ENCODE data around the gene LRRC43.

The LRRC43 gene

DNA sequence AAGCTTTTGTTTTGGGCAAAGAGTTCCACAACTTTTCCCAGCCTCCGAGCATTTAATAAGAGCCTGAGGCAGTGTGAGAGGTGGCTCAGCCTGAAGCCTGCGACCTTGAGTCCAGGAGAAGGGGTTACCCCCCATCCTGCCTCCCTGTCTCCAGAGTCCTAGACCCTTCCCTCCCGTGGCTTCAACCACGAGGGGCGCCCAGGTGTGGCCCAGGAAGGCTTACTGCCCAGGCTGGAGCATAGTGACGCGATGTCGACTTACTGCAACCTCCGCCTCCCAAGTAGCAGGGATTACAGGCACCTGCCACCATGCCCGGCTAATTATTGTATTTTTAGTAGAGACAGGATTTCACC, 641 bp downstream of the LRRC43 start:
- no peaks in the 10 kb centered on the region; the same call in none of the 2 replicates for H3K27me3 ChIP-seq (replicated peaks; ENCODE audit: control insufficient read depth, insufficient read depth, low read length)
- DNase-seq (ENCODE audit: extremely low read depth, insufficient read length) = no peak
- TF ChIP-seq, protein P1, sequence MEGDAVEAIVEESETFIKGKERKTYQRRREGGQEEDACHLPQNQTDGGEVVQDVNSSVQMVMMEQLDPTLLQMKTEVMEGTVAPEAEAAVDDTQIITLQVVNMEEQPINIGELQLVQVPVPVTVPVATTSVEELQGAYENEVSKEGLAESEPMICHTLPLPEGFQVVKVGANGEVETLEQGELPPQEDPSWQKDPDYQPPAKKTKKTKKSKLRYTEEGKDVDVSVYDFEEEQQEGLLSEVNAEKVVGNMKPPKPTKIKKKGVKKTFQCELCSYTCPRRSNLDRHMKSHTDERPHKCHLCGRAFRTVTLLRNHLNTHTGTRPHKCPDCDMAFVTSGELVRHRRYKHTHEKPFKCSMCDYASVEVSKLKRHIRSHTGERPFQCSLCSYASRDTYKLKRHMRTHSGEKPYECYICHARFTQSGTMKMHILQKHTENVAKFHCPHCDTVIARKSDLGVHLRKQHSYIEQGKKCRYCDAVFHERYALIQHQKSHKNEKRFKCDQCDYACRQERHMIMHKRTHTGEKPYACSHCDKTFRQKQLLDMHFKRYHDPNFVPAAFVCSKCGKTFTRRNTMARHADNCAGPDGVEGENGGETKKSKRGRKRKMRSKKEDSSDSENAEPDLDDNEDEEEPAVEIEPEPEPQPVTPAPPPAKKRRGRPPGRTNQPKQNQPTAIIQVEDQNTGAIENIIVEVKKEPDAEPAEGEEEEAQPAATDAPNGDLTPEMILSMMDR (IDR thresholded peaks at IDR 0.05; ENCODE audit: insufficient read depth, low read length, poor library complexity, severe bottlenecking) = no peak
- no peaks in the 10 kb centered on the region for H3K36me3 ChIP-seq (ENCODE audit: control insufficient read depth, insufficient read depth, low read length)
- no peak overlapping the region; the same call in 1 of the 2 replicates for H3K4me3 ChIP-seq (replicated peaks; ENCODE audit: low read depth, low read length)

DNA sequence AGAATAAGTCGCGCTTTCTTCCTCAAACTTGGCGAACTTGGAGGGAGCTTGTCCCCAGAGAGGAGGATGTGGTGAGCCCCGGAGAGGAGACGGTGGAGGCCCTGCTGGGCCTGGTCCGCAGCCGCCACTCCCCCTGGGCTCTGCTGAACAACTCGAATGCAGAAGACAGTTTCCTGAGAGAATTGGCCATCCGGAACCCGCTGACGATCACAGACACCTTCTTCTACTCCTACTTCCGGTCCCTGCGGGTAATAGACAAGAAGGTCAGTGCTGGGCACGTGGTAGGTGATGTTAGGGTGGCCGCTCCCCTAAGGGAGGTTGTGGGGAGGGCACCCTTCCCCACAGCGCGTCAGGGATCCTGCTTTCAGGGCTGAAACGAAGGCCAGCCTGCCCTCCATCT, 1.6 kb downstream of the LRRC43 start:
- no peak overlapping the region for H3K4me3 ChIP-seq (replicated peaks; ENCODE audit: low read depth, low read length)
- H3K36me3 ChIP-seq (ENCODE audit: control insufficient read depth, insufficient read depth, low read length) = no peaks in the 10 kb centered on the region
- DNase-seq (ENCODE audit: extremely low read depth, insufficient read length) = peak; percentile 32
- TF ChIP-seq, protein P1 (IDR thresholded peaks at IDR 0.05; ENCODE audit: insufficient read depth, low read length, poor library complexity, severe bottlenecking) = no peak
- no peaks in the 10 kb centered on the region; the same call in none of the 2 replicates for H3K27me3 ChIP-seq (replicated peaks; ENCODE audit: control insufficient read depth, insufficient read depth, low read length)

DNA sequence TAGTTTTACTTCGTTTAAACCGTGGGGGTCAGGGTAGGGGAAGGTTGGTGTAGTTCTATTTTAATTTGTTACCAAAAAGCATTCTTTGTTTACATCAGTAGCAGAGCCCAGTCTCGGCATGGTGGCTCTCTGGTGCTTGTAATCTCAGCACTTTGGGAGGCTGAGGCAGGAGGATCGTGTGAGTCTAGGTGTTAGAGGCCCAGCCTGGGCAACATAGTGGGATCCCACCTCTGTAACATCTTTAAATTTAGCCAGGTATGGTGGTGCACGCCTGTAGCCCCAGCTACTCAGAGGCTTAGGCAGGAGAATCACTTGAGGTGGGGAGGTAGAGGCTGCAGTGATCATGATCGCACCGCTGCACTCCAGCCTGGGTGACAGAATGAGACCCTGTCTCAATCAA, 2.2 kb downstream of the LRRC43 start:
- TF ChIP-seq, protein P1 (IDR thresholded peaks at IDR 0.05; ENCODE audit: insufficient read depth, low read length, poor library complexity, severe bottlenecking) = no peak
- no peak for DNase-seq (ENCODE audit: extremely low read depth, insufficient read length)
- Histone ChIP-seq H3K36me3 (ENCODE audit: control insufficient read depth, insufficient read depth, low read length) (no peaks in the 10 kb centered on the region), H3K4me3 (replicated peaks; ENCODE audit: low read depth, low read length) (no peak overlapping the region), H3K27me3 (replicated peaks; ENCODE audit: control insufficient read depth, insufficient read depth, low read length) (no peaks in the 10 kb centered on the region; the same call in none of the 2 replicates)

DNA sequence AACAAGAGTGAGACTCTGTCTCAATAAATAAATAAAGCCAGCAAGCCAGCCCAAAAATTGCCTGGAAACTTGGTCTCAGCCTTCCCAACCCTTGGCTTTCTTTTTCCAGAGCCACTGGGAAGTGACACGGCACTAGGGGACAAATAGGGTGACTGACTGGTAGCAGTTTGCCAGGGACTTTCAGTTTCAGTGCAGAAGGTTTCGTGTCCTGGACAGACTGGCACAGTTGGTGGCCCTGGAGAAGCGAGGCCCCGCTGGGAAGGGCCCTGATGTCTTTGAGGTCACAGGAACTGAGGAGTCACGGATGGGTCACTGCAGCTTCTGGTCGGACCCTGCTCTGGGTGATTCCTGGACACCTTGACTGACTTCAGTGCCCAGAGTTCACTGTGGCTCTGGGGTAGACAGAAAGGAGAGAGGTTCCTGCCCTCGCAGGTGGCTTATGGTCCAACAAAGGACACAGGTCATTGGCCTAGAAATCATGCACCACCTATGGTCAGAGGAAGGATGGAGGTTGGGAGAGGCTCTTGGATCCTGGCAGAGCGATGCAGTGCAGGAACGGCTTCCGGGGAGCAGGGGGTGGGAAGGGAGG, 2.7 kb downstream of the LRRC43 start:
- TF ChIP-seq, protein P1 (IDR thresholded peaks at IDR 0.05; ENCODE audit: insufficient read depth, low read length, poor library complexity, severe bottlenecking) = no peak
- Histone ChIP-seq H3K36me3 (ENCODE audit: control insufficient read depth, insufficient read depth, low read length) (no peaks in the 10 kb centered on the region), H3K27me3 (replicated peaks; ENCODE audit: control insufficient read depth, insufficient read depth, low read length) (no peaks in the 10 kb centered on the region; the same call in 1 of the 2 replicates), H3K4me3 (replicated peaks; ENCODE audit: low read depth, low read length) (no peak overlapping the region)
- no peak for DNase-seq (ENCODE audit: extremely low read depth, insufficient read length)

DNA sequence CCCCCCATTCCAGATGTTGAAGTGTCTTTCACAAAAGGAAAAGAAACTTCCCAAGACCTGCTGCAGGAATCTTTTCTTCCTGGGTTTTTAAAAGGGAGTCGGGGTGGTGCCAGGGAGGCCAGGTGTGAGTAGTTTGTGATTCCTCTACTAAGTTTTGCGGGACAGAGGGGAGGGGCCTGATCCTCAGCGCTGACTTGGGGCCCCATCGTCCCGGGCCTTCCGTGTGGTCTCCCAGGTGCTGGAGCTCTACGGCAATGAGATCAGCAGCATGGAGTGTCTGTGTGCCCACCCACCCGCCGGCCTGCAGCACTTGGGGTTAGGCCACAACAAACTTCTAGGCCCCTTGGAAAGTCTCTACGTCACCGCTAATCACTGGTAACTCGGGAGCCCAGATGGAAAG, 4.5 kb downstream of the LRRC43 start:
- DNase-seq (ENCODE audit: extremely low read depth, insufficient read length) = no peak
- TF ChIP-seq, protein P1 (IDR thresholded peaks at IDR 0.05; ENCODE audit: insufficient read depth, low read length, poor library complexity, severe bottlenecking) = no peak
- no peaks in the 10 kb centered on the region for H3K36me3 ChIP-seq (ENCODE audit: control insufficient read depth, insufficient read depth, low read length)
- H3K4me3 ChIP-seq (replicated peaks; ENCODE audit: low read depth, low read length) = no peak overlapping the region
- H3K27me3 ChIP-seq (replicated peaks; ENCODE audit: control insufficient read depth, insufficient read depth, low read length) = no peaks in the 10 kb centered on the region; the same call in 1 of the 2 replicates

Measured in GM06990 (cell line).